Measurements from ENCODE around the gene TCF15.

DNA sequence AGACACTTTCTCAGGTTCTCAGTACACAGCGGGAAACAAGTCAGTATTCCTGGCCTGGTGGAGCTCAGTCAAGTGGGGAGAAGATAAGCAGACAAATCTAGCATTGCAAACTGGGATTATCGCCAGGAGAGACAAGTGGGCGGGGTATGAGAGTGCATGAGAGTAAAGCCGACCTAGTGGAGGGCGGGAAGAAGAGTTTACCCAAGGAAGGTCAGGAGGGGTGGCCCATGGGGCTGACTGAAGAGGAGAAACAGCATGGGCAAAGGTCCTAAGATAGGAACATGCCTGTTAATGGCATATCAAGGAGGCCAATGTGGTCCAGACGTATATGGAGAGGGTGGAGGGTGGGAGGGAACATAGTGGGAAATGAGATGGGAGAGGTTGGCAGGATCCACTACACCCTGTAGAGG lies 54.1 kb downstream of the TCF15 start:
- TF ChIP-seq CTCF (IDR thresholded peaks at IDR 0.05) = no peak
- TF ChIP-seq EP300 (IDR thresholded peaks at IDR 0.05) = no peak

All from upper lobe of left lung (tissue), 4 donors.